ENCODE measurements around the gene SETX. TPM values are rescaled to one million over a fixed set of nuclear protein-coding genes. Genes with fewer than 3 reads are reported as not detected.

The SETX gene
- total RNA-seq, 2 experiments from 2014 or later, result 67.9 to 79.2 TPM

- Histone ChIP-seq H3K9me2 (ENCODE audit: insufficient read depth, low read length) (no peaks in the 10 kb centered on the region), H2AFZ (ENCODE audit: low read length) (no peak overlapping the region), H3K4me2 (ENCODE audit: low read length) (no peak overlapping the region), H3K79me2 (ENCODE audit: insufficient read depth, low read depth, low read length) (peaks cover 26% of the 10 kb centered on the region; the same call in 1 of the 2 replicates), H3K36me3 (ENCODE audit: insufficient read depth, low read length) (peaks cover 62% of the 10 kb centered on the region), H3K9me3 (ENCODE audit: low read length) (no peaks in the 10 kb centered on the region), H3K4me3 (ENCODE audit: low read depth, low read length, poor library complexity, severe bottlenecking) (no peak overlapping the region), H3K27ac (ENCODE audit: low read depth, low read length, poor library complexity, severe bottlenecking) (no peak overlapping the region), H3K4me1 (ENCODE audit: insufficient read depth, low read length, poor library complexity, severe bottlenecking) (peaks cover 27% of the 10 kb centered on the region), H4K20me1 (ENCODE audit: insufficient read depth, low read length) (0 out of 2 replicates have a peak, but pooled peaks cover 16% of the 10 kb centered on the region)
- intact Hi-C loops (cut with micrococcal nuclease; ENCODE audit: unreplicated experiment), result no loop called here
- TF ChIP-seq EZH2phosphoT487 (IDR thresholded peaks at IDR 0.05; ENCODE audit: borderline replicate concordance, low read depth, low read length), result no peak
- no peak for TF ChIP-seq CTCF (conservative IDR thresholded peaks at IDR 0.05; ENCODE audit: low read length)
- no TSS peak for BruUV-seq (replicated peaks)
- no peak for DNase-seq (ENCODE audit: low spot score)
- CTCF ChIA-PET (ENCODE audit: unreplicated experiment), result no interaction called here
- POLR2A ChIA-PET, result no interaction called here
Measured at GRCh38 chr9:132401824-132402223, 47.0 kb upstream of the SETX start.

GRCh38 chr9:132395560-132395959 is 40.8 kb upstream of the SETX start:
- CTCF ChIA-PET (ENCODE audit: unreplicated experiment), result no interaction called here
- BruUV-seq (replicated peaks), result no TSS peak
- no peak overlapping the region for H3K4me3 ChIP-seq (ENCODE audit: low read depth, low read length, poor library complexity, severe bottlenecking)
- no peak overlapping the region for H2AFZ ChIP-seq (ENCODE audit: low read length)
- H3K9me3 ChIP-seq (ENCODE audit: low read length), result no peaks in the 10 kb centered on the region
- H3K27ac ChIP-seq (ENCODE audit: low read depth, low read length, poor library complexity, severe bottlenecking), result no peak overlapping the region
- intact Hi-C loops (cut with micrococcal nuclease; ENCODE audit: unreplicated experiment), result no loop called here
- H3K4me1 ChIP-seq (ENCODE audit: insufficient read depth, low read length, poor library complexity, severe bottlenecking), result no peaks in the 10 kb centered on the region
- TF ChIP-seq CTCF (conservative IDR thresholded peaks at IDR 0.05; ENCODE audit: low read length) (no peak), EZH2phosphoT487 (IDR thresholded peaks at IDR 0.05; ENCODE audit: borderline replicate concordance, low read depth, low read length) (no peak)
- no peaks in the 10 kb centered on the region for H3K9me2 ChIP-seq (ENCODE audit: insufficient read depth, low read length)
- DNase-seq (ENCODE audit: low spot score), result no peak
- peaks cover 92% of the 10 kb centered on the region for H3K36me3 ChIP-seq (ENCODE audit: insufficient read depth, low read length)
- H3K79me2 ChIP-seq (ENCODE audit: insufficient read depth, low read depth, low read length), result no peaks in the 10 kb centered on the region
- POLR2A ChIA-PET, result no interaction called here
- no peak overlapping the region for H3K4me2 ChIP-seq (ENCODE audit: low read length)
- H4K20me1 ChIP-seq (ENCODE audit: insufficient read depth, low read length), result no peaks in the 10 kb centered on the region

GRCh38 chr9:132391449-132391848 is 36.7 kb upstream of the SETX start:
- Histone ChIP-seq H3K4me3 (ENCODE audit: low read depth, low read length, poor library complexity, severe bottlenecking) (no peak overlapping the region), H3K36me3 (ENCODE audit: insufficient read depth, low read length) (peaks cover 93% of the 10 kb centered on the region), H3K4me2 (ENCODE audit: low read length) (no peak overlapping the region), H3K79me2 (ENCODE audit: insufficient read depth, low read depth, low read length) (no peaks in the 10 kb centered on the region), H3K4me1 (ENCODE audit: insufficient read depth, low read length, poor library complexity, severe bottlenecking) (peaks cover 4% of the 10 kb centered on the region), H3K9me3 (ENCODE audit: low read length) (no peaks in the 10 kb centered on the region), H3K9me2 (ENCODE audit: insufficient read depth, low read length) (no peaks in the 10 kb centered on the region), H3K27ac (ENCODE audit: low read depth, low read length, poor library complexity, severe bottlenecking) (no peak overlapping the region), H2AFZ (ENCODE audit: low read length) (no peak overlapping the region), H4K20me1 (ENCODE audit: insufficient read depth, low read length) (no peaks in the 10 kb centered on the region)
- CTCF ChIA-PET (ENCODE audit: unreplicated experiment), result no interaction called here
- POLR2A ChIA-PET, result no interaction called here
- TF ChIP-seq CTCF (conservative IDR thresholded peaks at IDR 0.05; ENCODE audit: low read length), result no peak
- no peak for TF ChIP-seq EZH2phosphoT487 (IDR thresholded peaks at IDR 0.05; ENCODE audit: borderline replicate concordance, low read depth, low read length)
- intact Hi-C loops (cut with micrococcal nuclease; ENCODE audit: unreplicated experiment), result no loop called here
- BruUV-seq (replicated peaks), result no TSS peak
- DNase-seq (ENCODE audit: low spot score), result no peak

Data from OCI-LY7 (cell line).